A549 (cell line): ENCODE measurements around the gene NANOS2.

Experiments used
- BHLHE40 ChIP-seq: IDR thresholded peaks from 2 replicates; pipeline ENCODE4 v1.6.1; 2012; ENCODE audit warnings: low read depth, low read length, inconsistent platforms
- CEBPB ChIP-seq, 2 experiments: fragments of >200 bp in 1 of 2; sonication (Bioruptor Twin) in 1 of 2; formaldehyde crosslinking in 1 of 2; IDR thresholded peaks; 2 replicates each; pipeline ENCODE4 v1.6.1; 2012 to 2016
- CHD2 ChIP-seq: fragments of 150-350 bp; IDR thresholded peaks from 2 replicates; pipeline ENCODE4 v1.6.1; 2014; ENCODE audit warnings: low read length; ENCODE audit not compliant: partially characterized antibody
- ESRRA ChIP-seq: fragments of 150-350 bp; IDR thresholded peaks from 2 replicates; pipeline ENCODE4 v1.6.1; 2014; ENCODE audit warnings: mild to moderate bottlenecking, low read length, borderline replicate concordance
- KDM5A ChIP-seq: fragments of 200-600 bp; sonication (generic); IDR thresholded peaks from 2 replicates; pipeline ENCODE4 v1.6.1; 2016; ENCODE audit warnings: antibody characterized with exemption, mild to moderate bottlenecking
- MAFK ChIP-seq: fragments of 450-650 bp; IDR thresholded peaks from 2 replicates; pipeline ENCODE4 v1.6.1; 2014; ENCODE audit not compliant: partially characterized antibody
- NPAS2 ChIP-seq: fragments of 250-450 bp; sonication (Bioruptor Pico); IDR thresholded peaks from 2 replicates; pipeline ENCODE4 v1.8.0; 2022; ENCODE audit warnings: mild to moderate bottlenecking, moderate library complexity, borderline replicate concordance
- POLR2A ChIP-seq: IDR thresholded peaks from 2 replicates; pipeline ENCODE4 v1.6.1; 2012; ENCODE audit warnings: mild to moderate bottlenecking, low read length
- ZFP36 ChIP-seq: fragments of 450-650 bp; IDR thresholded peaks from 2 replicates; pipeline ENCODE4 v1.6.1; 2014; ENCODE audit warnings: borderline replicate concordance; ENCODE audit not compliant: partially characterized antibody
- TF ChIP-seq, protein P1 (sequence below): fragments of >200 bp; sonication (Bioruptor Twin); formaldehyde crosslinking; IDR thresholded peaks from 3 replicates; pipeline ENCODE4 v1.5.1; 2016
- TF ChIP-seq, protein P2 (sequence below): fragments of 250-450 bp; sonication (Bioruptor Pico); IDR thresholded peaks from 2 replicates; pipeline ENCODE4 v1.5.0; 2021; ENCODE audit warnings: mild to moderate bottlenecking, moderate library complexity, borderline replicate concordance
- TF ChIP-seq, protein P3 (sequence below): IDR thresholded peaks from 2 replicates; pipeline ENCODE4 v1.6.1; 2012
- TF ChIP-seq, protein P4 (sequence below): fragments of 450-650 bp; IDR thresholded peaks from 2 replicates; pipeline ENCODE4 v1.6.1; 2014; ENCODE audit warnings: antibody characterized with exemption
- TF ChIP-seq, protein P5 (sequence below): fragments of >200 bp; sonication (Bioruptor Twin); formaldehyde crosslinking; IDR thresholded peaks from 3 replicates; pipeline ENCODE4 v1.6.1; 2016

DNA sequence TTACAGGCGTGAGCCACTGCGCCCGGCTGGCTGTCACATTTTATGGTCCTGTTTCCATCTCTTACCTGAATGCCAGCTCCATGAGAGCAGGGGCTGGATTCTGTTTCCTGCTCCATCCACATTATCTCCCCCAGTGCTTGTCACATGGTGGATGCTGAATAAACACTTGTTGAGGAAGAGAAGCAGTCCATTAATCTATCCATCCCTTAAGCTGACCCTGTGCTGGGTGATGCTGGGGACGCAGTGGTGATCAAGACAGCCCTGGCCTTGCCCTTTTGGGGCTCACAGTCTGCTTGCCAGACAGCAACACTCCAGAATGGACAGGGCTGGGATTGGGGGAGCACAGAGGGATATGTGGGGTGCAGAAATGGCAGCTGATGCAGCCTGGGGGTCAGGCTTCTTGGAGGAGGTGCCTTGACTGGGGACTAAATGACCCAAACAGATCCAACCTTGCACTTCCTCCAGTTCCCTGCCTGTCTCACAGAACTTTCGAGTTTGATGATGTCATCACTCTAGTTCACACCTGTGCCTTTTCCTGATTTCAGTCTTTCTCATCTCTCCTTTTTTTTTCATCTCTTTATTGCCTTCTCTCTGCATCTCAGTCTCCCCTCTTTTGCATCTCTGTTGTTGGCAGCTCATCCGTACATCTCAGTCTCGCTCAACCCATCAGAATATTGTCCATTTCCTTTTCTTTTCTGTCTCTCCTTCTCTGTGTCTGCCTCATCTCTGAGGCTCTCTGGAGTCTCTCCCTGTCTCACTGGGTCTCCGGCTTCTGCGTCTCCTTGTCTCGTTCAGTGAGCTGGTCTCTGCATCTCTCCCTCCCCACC is 33.3 kb downstream of the NANOS2 start:
- TF ChIP-seq, protein P1, sequence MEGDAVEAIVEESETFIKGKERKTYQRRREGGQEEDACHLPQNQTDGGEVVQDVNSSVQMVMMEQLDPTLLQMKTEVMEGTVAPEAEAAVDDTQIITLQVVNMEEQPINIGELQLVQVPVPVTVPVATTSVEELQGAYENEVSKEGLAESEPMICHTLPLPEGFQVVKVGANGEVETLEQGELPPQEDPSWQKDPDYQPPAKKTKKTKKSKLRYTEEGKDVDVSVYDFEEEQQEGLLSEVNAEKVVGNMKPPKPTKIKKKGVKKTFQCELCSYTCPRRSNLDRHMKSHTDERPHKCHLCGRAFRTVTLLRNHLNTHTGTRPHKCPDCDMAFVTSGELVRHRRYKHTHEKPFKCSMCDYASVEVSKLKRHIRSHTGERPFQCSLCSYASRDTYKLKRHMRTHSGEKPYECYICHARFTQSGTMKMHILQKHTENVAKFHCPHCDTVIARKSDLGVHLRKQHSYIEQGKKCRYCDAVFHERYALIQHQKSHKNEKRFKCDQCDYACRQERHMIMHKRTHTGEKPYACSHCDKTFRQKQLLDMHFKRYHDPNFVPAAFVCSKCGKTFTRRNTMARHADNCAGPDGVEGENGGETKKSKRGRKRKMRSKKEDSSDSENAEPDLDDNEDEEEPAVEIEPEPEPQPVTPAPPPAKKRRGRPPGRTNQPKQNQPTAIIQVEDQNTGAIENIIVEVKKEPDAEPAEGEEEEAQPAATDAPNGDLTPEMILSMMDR, result no peak
- TF ChIP-seq CHD2, result no peak
- TF ChIP-seq, protein P2, sequence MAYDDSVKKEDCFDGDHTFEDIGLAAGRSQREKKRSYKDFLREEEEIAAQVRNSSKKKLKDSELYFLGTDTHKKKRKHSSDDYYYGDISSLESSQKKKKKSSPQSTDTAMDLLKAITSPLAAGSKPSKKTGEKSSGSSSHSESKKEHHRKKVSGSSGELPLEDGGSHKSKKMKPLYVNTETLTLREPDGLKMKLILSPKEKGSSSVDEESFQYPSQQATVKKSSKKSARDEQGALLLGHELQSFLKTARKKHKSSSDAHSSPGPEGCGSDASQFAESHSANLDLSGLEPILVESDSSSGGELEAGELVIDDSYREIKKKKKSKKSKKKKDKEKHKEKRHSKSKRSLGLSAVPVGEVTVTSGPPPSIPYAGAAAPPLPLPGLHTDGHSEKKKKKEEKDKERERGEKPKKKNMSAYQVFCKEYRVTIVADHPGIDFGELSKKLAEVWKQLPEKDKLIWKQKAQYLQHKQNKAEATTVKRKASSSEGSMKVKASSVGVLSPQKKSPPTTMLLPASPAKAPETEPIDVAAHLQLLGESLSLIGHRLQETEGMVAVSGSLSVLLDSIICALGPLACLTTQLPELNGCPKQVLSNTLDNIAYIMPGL (CRISPR knock-in tag), result no peak
- no peak for TF ChIP-seq NPAS2 (CRISPR knock-in tag)
- no peak for TF ChIP-seq CEBPB (IDR thresholded peaks at IDR 0.05)
- TF ChIP-seq, protein P3, sequence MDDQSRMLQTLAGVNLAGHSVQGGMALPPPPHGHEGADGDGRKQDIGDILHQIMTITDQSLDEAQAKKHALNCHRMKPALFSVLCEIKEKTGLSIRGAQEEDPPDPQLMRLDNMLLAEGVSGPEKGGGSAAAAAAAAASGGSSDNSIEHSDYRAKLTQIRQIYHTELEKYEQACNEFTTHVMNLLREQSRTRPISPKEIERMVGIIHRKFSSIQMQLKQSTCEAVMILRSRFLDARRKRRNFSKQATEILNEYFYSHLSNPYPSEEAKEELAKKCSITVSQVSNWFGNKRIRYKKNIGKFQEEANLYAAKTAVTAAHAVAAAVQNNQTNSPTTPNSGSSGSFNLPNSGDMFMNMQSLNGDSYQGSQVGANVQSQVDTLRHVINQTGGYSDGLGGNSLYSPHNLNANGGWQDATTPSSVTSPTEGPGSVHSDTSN, result no peak
- TF ChIP-seq BHLHE40, result no peak
- TF ChIP-seq, protein P4, sequence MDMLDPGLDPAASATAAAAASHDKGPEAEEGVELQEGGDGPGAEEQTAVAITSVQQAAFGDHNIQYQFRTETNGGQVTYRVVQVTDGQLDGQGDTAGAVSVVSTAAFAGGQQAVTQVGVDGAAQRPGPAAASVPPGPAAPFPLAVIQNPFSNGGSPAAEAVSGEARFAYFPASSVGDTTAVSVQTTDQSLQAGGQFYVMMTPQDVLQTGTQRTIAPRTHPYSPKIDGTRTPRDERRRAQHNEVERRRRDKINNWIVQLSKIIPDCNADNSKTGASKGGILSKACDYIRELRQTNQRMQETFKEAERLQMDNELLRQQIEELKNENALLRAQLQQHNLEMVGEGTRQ, result no peak
- TF ChIP-seq KDM5A, result no peak
- TF ChIP-seq MAFK, result no peak
- TF ChIP-seq POLR2A, result no peak
- TF ChIP-seq, protein P5, sequence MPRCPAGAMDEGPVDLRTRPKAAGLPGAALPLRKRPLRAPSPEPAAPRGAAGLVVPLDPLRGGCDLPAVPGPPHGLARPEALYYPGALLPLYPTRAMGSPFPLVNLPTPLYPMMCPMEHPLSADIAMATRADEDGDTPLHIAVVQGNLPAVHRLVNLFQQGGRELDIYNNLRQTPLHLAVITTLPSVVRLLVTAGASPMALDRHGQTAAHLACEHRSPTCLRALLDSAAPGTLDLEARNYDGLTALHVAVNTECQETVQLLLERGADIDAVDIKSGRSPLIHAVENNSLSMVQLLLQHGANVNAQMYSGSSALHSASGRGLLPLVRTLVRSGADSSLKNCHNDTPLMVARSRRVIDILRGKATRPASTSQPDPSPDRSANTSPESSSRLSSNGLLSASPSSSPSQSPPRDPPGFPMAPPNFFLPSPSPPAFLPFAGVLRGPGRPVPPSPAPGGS, result no peak
- no peak for TF ChIP-seq ZFP36
- no peak for TF ChIP-seq ESRRA
